ENCODE measurements around the gene KCNN1.
A peak's percentile ranks its signal among the peaks of the same experiment; 100 is the strongest.
"Not testable (repeated sequence)": the region's sequence is repeated elsewhere in the genome, so short reads cannot be mapped to it uniquely, and the experiment has no call there.

KCNN1 gene

DNA sequence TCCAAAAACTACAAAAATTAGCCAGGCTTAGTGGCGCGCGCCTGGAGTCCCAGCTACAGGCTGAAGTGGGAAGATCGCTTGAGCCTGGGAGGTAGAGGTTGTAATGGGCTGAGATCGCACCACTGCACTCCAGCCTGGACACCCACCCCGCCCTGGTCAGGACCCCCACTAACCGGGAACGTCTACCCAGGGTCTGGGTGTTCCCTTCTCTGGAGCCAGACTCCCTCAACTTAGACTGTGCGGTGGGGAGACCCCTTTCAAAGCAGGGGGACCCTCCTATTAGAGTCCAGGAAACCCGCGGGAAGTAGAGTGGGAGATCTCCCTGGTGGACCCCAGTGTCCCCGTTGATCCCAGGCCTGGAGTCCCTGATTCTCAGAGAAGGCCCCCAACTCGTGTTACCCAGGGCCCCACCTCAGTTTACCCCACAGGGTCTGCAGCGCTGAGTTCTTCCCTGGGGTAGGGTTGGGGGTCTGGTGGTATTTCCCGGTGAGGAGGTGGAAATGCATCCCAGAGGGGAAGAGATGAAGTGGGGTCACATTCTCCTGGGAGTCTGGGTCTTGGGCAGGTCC is 35.0 kb downstream of the KCNN1 start:
- no peak for DNase-seq

GRCh38 chr19:18002347-18002850 is 35.5 kb downstream of the KCNN1 start:
- no peak for DNase-seq

- DNase-seq: not testable (repeated sequence)
Observed at GRCh38 chr19:18005750-18006149, 38.8 kb downstream of the KCNN1 start.

DNA sequence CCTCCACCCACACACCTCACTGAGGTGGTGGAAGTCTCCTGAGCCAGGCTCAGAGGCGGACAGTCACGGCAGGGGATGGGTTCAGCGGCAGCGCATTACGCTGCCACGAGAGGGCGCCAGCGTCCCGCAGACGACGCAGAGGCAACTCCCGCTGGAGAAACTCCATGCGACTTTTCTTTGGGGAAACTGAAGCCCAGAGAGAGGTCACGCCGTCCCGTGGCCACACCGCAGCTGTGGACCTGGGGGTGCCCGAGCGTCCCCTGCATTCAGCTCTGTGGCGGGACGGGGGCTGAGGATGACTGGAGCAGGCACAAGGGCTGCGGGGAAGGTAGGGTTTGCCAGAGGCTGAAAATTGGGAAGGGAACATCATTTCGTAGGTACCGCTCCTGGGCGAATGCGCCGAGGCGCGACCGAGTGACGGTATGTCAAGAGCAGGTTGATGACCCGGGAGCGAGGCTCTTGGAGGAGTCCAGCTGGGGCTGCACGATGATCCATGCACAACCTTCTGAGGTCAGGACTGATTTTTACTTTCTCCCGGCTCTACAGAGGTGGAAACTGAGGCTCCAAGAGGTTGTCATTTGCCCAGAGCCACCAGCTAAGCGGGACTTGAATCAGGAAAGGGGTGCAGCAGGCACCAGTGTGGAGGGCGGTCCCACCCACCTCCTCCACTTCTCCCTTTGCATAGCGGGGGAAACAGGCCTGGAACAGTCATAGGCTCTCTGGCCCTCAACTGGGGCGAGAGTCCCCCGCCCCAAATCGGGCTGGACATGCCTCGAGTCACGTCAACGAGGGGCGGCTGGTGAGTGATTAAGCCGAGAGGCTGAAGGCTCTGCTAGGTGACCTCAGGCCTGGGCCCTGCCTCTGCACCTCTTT is 40.4 kb downstream of the KCNN1 start:
- peak; percentile 84 for DNase-seq

DNA sequence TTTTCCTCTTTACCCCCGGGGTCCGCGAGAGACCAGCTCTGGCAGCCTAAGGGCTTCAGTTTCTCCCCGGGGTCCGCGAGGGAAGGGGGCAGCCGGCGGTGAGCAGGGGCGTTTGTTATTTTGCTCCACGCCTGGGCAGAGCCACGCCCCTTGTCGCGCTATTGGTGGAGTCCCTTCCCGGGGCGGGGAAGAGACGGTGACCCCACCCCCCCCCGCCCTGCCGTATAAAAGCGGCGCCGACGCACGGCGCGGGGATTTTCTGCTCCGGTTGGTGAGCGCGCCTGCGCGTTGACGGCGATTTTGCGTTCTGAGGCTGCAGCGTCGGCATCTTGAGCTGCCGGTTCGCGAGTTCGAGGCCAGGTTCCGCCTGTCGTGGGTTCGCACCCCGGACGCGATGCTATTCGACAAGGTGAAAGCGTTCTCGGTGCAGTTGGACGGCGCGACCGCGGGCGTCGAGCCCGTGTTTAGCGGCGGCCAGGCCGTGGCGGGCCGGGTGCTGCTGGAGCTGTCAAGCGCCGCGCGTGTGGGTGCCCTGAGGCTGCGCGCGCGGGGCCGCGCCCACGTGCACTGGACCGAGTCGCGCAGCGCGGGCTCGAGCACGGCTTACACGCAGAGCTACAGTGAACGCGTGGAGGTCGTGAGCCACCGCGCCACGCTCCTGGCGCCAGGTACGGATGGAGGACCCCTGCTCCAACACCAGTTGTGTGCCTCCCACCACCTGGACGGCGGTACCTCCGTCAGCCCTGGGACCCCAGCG is 41.2 kb downstream of the KCNN1 start, which contains the start of gene ARRDC2:
ARRDC2 (plus strand) TSS at position 254 of the 757 bp plus-strand sequence; CDS start at position 395, 141 bp downstream.
- DNase-seq: peak; percentile 95

GRCh38 chr19:18008814-18009213 is 41.9 kb downstream of the KCNN1 start:
- DNase-seq: no peak

DNA sequence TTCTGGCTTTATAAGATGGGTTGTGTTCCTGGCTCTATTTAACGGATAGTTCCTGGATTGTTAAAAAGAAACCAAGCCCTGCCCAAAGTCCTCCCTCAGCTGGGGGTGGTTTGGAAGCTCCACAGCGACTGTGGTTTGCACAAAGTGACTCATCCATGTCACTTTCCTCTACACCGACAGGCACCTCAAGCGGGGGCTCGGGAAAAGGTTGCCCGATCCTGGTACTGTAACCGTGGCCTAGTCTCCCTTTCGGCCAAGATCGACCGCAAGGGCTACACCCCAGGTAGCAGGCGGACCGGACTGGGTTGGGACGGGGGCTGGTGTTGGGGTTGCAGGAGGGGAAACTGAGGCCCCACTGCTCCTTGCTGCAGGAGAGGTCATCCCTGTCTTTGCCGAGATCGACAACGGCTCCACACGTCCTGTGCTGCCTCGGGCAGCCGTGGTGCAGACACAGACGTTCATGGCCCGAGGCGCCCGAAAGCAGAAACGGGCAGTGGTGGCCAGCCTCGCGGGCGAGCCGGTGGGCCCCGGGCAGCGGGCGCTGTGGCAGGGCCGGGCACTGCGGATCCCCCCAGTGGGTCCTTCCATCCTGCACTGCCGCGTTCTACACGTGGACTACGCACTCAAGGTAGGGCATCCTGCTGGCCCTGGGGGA is 42.6 kb downstream of the KCNN1 start:
- no peak for DNase-seq

GRCh38 chr19:18010149-18010548 is 43.2 kb downstream of the KCNN1 start:
- DNase-seq: no peak

- DNase-seq: no peak
Observed at GRCh38 chr19:18013210-18014111, 46.6 kb downstream of the KCNN1 start.

GRCh38 chr19:18014197-18014596 is 47.3 kb downstream of the KCNN1 start:
- DNase-seq: no peak

- DNase-seq: no peak
Observed at GRCh38 chr19:18016209-18016910, 49.5 kb downstream of the KCNN1 start.

- no peak for DNase-seq
Observed at GRCh38 chr19:18017275-18018083, 50.6 kb downstream of the KCNN1 start.

DNA sequence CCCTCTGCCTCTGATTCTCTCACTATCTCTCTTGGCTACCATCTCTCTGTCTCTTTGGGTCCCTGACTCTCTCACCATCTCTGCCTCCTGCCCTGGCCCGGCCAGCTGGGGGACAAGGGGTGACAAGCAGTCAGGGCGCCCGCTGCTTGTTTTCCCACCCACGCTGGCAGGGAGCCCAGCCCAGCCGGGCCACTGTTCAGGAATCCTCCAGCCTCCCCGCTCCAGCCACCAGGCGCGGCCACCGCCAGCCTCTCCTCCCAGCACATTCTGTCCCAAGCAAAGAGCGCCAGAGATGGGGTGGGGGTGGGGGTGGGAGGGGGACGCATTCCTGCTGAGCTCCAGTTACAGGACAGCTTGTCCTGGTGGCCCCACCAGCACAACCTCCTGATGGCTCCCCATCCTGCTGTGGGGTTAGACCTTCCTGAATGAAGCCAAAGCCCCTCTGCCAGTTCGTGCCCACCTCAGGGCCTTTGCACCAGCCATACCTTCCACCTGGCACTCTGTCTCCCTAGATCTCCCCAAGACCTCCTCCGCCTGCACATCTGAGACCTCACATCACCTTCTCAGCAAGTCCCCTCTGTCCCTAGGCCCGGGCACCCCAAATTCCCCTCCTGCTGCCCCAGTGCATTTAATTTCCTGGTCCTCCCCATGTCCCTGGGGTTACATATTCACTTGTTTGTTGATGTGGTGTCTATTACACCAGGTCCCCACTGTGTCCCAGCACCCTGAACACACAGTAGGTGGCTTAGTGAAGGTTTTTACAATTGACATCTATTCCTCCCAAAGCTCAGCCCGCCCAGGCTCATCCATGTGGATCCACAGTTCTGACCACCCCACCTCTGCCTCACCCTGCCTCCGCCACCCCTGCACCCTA is 53.5 kb downstream of the KCNN1 start:
- peak; percentile 61 for DNase-seq

DNA sequence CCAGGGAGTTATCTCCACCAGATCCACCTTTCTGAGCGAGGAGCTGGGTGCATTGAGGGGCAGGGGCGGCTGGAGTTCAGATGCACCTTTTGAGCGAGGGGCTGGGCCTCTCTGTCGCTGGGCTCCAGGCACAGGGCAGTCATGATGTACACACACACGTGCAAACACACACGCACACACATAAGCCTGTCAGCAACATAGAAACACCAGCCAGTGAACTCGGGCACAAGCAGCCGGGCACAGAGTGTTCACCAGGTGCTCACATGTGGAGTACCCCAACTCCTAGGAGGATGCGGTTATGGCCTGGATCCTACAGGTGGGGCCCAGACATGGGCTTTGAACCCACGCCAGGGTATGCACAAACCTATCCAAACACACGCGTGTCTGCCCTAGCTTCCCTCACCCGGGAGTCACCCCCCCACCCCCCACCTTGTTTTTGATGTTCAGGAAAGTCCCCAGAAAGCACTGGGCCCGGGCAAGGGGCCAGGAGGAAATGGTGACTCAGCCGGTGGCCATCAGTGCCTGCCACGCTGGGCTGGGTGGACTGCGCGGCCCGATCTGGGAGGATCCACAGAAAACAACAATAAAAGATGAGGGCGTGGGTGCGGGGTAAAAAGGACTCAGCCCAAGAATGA is 54.3 kb downstream of the KCNN1 start:
- DNase-seq: peak; percentile 93

GRCh38 chr19:18023622-18024251 is 56.8 kb downstream of the KCNN1 start:
- no peak for DNase-seq

- no peak for DNase-seq
Observed at GRCh38 chr19:18027151-18027550, 60.2 kb downstream of the KCNN1 start.

GRCh38 chr19:18029617-18030338 is 62.9 kb downstream of the KCNN1 start:
- peak; percentile 89 for DNase-seq
